G401 (cell line): ENCODE measurements around the gene PLSCR2. TPM values are rescaled to one million over a fixed set of nuclear protein-coding genes. Genes with fewer than 3 reads are reported as not detected.
"Not testable (repeated sequence)": the region's sequence is repeated elsewhere in the genome, so short reads cannot be mapped to it uniquely, and the experiment has no call there.

ENCODE experiments used
- DNase-seq: peaks from one replicate; pipeline ENCODE4 v3.0.0-alpha.2; 2015; ENCODE audit warnings: low spot score
- in situ Hi-C: cut with HindIII; loops from 2 replicates; pipeline ENCODE4 v1.10.0; 2016; ENCODE audit warnings: low sequenced_read_pairs, mixed read lengths
- total RNA-seq: library from RNA; depleted of rRNA; stranded (reverse); fragments of >200 nt; shearing (Covaris generic); gene quantifications from 2 replicates; pipeline ENCODE4 v1.2.3, GENCODE V29; 2014; rRNA removed

The PLSCR2 gene, protein sequence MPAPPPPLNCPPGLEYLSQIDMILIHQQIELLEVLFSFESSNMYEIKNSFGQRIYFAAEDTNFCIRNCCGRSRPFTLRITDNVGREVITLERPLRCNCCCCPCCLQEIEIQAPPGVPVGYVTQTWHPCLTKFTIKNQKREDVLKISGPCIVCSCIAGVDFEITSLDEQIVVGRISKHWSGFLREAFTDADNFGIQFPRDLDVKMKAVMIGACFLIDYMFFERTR
- total RNA-seq = not detected in 2 replicates

DNA sequence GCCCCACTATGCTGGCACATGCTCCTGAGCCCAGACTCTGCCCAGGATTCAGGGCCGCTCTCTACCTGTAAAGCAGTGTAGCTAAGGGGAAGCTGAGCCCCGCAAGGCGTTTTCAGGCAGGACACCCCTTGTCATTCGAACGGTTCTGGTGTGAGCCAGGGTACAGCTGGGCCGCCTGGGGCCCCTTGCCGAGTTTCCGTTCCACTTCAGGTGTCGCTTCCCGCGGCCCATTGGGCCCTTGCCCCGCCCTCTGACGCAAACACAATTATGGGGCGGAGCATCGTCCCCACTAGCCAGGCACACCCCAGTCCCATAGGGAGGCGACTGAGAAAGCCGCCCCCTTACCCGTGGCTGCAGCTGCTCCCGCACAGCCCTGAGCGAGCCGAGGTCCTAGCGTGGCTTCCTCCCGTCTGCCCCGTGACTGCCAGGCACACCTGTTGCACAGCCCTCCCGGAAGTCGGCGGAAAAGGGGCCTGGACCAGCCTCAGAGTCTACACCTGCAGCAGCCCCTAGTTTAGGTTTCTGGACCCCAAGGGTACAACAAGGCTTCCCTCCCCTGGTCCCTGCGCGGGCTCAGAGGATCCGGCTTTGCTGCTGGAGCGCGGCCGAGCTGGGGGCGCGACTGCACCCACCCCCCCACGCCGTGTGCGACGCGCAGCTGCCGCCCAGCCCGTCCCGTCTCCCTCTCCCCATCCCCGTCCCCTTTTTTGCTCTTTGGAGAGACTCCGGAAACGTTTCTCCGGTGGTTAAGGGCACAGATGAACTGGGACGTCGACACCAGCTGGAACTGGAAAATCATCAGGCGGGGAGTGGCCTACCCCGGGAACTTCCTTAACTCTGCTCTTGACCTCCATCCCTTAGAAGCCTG is at the start of gene PLSCR2:
Gene PLSCR2, minus strand, starts transcription at position 412 of the 868 bp plus-strand sequence. CDS start 9,657 bp downstream, outside the sequence.
- no peak for DNase-seq

DNA sequence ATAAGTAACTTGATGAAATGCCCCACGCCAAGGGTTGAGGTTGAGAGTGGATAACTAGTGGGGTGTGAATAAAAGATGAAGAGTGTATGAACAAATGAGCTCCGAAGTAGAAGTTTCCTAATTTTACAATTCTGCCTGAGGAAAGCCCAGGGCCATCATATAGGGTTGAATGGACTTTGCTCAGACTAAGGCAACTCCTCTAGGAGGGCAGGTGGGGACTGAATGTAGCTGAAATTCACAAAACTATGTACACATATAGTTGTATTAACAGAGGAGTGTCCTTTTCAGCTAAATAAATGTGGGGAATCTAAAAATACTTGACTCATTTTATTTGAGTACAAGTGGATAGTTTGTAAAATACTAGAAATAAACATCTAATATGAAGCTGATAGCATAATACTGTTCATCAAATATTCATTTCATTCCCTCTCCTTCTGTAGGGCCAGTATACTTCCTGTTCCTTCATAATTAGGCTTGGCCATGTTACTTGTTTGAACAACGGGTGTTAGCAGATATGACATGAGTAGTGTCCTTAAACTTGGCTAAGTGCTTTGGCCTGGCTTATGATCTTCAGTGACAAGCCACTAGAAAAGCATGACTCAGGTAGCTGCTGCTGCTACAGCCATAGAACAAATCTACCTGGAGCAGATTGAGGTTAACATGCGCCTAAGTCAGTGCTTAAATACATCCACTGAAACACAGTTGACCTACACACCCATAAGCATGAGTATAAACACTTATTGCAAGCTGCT is 48.5 kb upstream of the PLSCR2 start:
- in situ Hi-C loops = no loop called here

More for the DNA sequence above, at the start of gene PLSCR2:
- in situ Hi-C loops = no loop called here

GRCh38 chr3:146513386-146514051 is 44.2 kb upstream of the PLSCR2 start:
- DNase-seq = no peak

More for the DNA sequence above, 48.5 kb upstream of the PLSCR2 start:
- DNase-seq = no peak

GRCh38 chr3:146511402-146512134 is 42.2 kb upstream of the PLSCR2 start:
- no peak for DNase-seq
- in situ Hi-C loops = no loop called here

More at GRCh38 chr3:146513386-146514051, 44.2 kb upstream of the PLSCR2 start:
- in situ Hi-C loops = no loop called here

- in situ Hi-C loops = no loop called here
- no peak for DNase-seq
Observed at GRCh38 chr3:146507331-146508120, 38.2 kb upstream of the PLSCR2 start.

GRCh38 chr3:146505516-146505915 is 36.2 kb upstream of the PLSCR2 start:
- no peak for DNase-seq
- in situ Hi-C loops = no loop called here

- in situ Hi-C loops = no loop called here
- DNase-seq = no peak
Observed at GRCh38 chr3:146504498-146505197, 35.3 kb upstream of the PLSCR2 start.

GRCh38 chr3:146503461-146504202 is 34.3 kb upstream of the PLSCR2 start:
- in situ Hi-C loops = no loop called here
- DNase-seq = no peak

GRCh38 chr3:146502887-146503460 is 33.6 kb upstream of the PLSCR2 start:
- in situ Hi-C loops = no loop called here
- DNase-seq = no peak

GRCh38 chr3:146501752-146502151 is 32.4 kb upstream of the PLSCR2 start:
- DNase-seq = no peak
- in situ Hi-C loops = no loop called here

- DNase-seq = no peak
- in situ Hi-C loops = no loop called here
Observed at GRCh38 chr3:146499701-146500100, 30.3 kb upstream of the PLSCR2 start.

DNA sequence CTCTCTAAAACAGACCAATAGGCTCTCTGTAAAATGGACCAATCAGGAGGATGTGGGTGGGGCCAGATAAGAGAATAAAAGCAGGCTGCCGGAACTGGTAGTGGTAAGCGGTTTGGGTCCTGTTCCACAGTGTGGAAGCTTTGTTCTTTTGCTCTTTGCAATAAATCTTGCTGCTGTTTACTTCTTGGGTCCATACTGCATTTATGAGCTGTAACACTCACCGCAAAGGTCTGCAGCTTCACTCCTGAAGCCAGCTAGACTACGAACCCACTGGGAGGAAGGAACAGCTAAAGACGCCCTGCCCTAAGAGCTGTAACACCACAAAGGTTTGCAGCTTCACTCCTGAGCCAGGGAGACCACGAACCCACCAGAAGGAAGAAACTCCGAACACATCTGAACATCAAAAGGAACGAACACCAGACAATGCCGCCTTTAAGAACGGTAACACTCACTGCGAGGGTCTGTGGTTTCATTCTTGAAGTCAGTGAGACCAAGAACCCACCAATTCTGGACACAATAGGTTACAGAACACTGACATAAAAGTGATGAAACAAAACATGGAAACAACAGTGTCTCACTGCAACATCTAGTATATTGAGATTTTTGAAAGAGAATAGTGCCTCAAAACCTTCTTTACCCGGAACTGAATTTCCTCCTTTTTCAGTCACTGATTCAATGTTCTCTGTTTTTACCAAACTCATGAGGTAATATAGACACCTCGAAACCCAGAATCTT is 28.8 kb upstream of the PLSCR2 start:
- in situ Hi-C loops = no loop called here
- no peak for DNase-seq

DNA sequence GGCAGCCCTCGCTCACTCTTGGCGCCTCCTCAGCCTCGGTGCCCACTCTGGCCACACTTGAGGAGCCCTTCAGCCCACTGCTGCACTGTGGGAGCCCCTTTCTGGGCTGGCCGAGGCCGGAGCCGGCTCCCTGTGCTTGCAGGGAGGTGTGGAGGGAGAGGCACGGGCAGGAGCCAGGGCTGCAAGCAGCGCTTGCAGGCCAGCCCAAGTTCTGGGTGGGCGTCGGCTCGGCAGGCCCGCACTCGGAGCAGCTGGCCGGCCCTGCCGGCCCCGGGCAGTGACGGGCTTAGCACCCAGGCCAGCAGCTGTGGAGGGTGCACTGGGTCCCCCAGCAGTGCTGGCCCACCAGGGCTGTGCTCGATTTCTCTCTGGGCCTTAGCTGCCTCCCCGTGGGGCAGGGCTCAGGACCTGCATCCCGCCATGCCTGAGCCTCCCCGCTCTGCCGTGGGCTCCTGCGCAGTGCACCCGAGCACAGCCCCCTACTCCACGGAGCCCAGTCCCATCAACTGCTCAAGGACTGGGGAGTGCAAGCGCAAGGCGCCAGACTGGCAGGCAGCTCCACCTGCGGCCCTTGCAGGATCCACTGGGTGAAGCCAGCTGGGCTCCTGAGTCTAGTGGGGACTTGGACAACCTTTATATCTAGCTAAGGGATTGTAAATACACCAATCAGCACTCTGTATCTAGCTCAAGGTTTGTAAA is 27.9 kb upstream of the PLSCR2 start:
- in situ Hi-C loops = not testable (repeated sequence)

DNA sequence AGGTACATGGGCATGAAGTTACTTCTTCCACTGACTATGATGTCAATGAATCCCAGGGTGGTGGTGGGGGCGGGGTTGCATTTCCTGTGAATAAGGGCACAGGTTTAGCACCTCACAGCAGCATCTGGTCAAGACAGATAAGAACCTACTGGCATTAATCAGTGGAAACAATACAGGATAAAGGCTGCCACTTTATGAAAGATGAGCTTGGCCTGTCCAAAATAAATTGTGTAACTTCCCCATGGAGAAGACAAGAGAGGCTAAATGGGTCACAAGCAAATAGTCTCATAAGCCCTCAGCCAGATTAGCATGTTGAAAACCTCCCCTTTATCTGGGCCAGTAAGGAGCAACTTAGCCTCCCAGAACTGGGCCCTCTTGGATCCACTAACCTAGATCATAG is 27.4 kb upstream of the PLSCR2 start:
- in situ Hi-C loops = no loop called here
- no peak for DNase-seq

More for the DNA sequence above, 27.9 kb upstream of the PLSCR2 start:
- DNase-seq = not testable (repeated sequence)

DNA sequence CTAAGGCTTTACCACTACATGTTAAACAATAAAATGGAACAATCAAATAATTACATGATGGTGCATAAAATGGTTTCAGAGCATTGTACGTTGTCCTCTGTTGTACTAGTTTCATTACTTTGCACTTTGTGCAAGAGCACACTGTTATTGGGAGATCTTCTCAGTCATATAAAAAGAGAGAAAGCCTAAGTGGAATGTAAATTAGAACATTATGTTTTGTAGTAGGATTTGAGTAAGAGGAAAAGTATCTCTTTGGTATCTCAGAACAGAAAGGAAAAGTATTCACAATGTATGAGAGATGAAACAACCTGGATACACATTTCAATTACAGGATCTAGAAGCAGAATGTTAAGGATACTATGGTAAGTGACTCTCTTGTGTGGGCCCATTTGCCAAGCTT is 26.9 kb upstream of the PLSCR2 start:
- DNase-seq = no peak
- in situ Hi-C loops = no loop called here
